Measurements from ENCODE around the gene ARHGAP26. TPM values are rescaled to one million over a fixed set of nuclear protein-coding genes. Genes with fewer than 3 reads are reported as not detected.

Gene ARHGAP26
- total RNA-seq, 1 donor from 2014 or later, result 20.1 TPM

GRCh38 chr5:142934051-142934762 is 164.0 kb downstream of the ARHGAP26 start:
- H3K27ac Mint-ChIP-seq (ENCODE audit: unreplicated experiment), result peak overlapping the region; percentile 77
- no peak for TF ChIP-seq CTCF (IDR thresholded peaks at IDR 0.05; ENCODE audit: partially characterized antibody, unreplicated experiment)
- H3K27me3 Mint-ChIP-seq (ENCODE audit: unreplicated experiment), result no peaks in the 10 kb centered on the region
- H3K4me1 Mint-ChIP-seq (ENCODE audit: low read depth, unreplicated experiment), result peaks cover 43% of the 10 kb centered on the region
- peaks cover 2% of the 10 kb centered on the region for H3K9me3 Mint-ChIP-seq (ENCODE audit: unreplicated experiment)
- DNase-seq, result no peak
- H3K36me3 Mint-ChIP-seq (ENCODE audit: unreplicated experiment), result no peaks in the 10 kb centered on the region
- peak overlapping the region; percentile 75 for H3K4me3 Mint-ChIP-seq (ENCODE audit: unreplicated experiment)

DNA sequence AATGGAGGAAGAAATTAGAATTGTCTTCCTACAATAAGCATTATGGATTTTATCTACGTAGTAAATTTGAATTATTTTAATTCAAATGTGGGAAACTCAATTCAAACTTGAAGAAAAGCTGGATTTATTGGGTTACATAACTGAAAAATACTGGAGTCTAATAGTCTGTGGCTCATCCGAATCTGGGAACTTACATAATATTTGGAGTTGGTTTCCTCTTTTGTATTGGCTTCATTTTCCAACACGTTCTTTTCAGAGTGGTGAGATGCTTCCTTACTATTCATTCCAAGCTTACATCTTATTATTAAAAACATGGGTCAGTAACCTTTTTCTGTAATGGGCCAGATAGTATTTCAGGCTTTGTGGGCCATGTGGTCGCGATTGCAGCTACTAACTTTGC is 164.8 kb downstream of the ARHGAP26 start:
- peaks cover 2% of the 10 kb centered on the region for H3K9me3 Mint-ChIP-seq (ENCODE audit: unreplicated experiment)
- no peaks in the 10 kb centered on the region for H3K27me3 Mint-ChIP-seq (ENCODE audit: unreplicated experiment)
- H3K27ac Mint-ChIP-seq (ENCODE audit: unreplicated experiment), result no peak overlapping the region
- H3K4me1 Mint-ChIP-seq (ENCODE audit: low read depth, unreplicated experiment), result peaks cover 43% of the 10 kb centered on the region
- TF ChIP-seq CTCF (IDR thresholded peaks at IDR 0.05; ENCODE audit: partially characterized antibody, unreplicated experiment), result no peak
- no peaks in the 10 kb centered on the region for H3K36me3 Mint-ChIP-seq (ENCODE audit: unreplicated experiment)
- no peak overlapping the region for H3K4me3 Mint-ChIP-seq (ENCODE audit: unreplicated experiment)
- DNase-seq, result no peak

- DNase-seq, result no peak
- no peak overlapping the region for H3K27ac Mint-ChIP-seq (ENCODE audit: unreplicated experiment)
- H3K9me3 Mint-ChIP-seq (ENCODE audit: unreplicated experiment), result peaks cover 2% of the 10 kb centered on the region
- no peaks in the 10 kb centered on the region for H3K36me3 Mint-ChIP-seq (ENCODE audit: unreplicated experiment)
- TF ChIP-seq CTCF (IDR thresholded peaks at IDR 0.05; ENCODE audit: partially characterized antibody, unreplicated experiment), result no peak
- H3K4me1 Mint-ChIP-seq (ENCODE audit: low read depth, unreplicated experiment), result peaks cover 35% of the 10 kb centered on the region
- no peaks in the 10 kb centered on the region for H3K27me3 Mint-ChIP-seq (ENCODE audit: unreplicated experiment)
- no peak overlapping the region for H3K4me3 Mint-ChIP-seq (ENCODE audit: unreplicated experiment)
Observed at GRCh38 chr5:142937374-142937773, 167.2 kb downstream of the ARHGAP26 start.

DNA sequence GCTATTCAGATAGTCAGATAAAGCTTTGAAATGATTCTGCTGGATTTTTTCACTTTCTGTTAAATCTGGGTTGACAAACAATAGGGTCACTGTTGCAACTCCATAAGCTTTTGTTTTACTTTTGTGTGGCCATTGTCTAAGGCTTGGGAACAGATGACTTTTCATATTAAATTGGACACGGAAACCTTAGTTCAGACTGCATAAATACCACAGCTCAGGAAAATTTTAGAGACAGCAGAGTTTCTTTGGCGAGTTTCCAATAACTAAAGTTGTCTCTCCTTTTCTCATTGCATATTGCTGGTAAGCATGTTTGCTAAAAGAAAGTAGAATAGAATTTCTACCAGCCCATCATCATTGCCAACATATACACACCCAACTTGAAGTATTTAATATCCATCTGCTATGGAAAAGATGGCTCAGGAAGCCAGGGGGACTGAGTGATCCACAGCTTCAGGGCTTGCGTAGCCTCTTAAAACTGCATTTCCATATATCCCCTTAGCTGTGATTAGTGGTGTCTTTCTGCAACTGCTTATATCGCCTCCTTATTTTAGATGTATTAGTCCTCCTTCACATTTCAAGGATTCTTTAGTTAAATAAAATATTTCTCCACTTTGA is 168.2 kb downstream of the ARHGAP26 start:
- DNase-seq, result no peak
- Mint-ChIP-seq H3K27me3 (ENCODE audit: unreplicated experiment) (no peaks in the 10 kb centered on the region), H3K9me3 (ENCODE audit: unreplicated experiment) (peaks cover 2% of the 10 kb centered on the region), H3K36me3 (ENCODE audit: unreplicated experiment) (no peaks in the 10 kb centered on the region), H3K27ac (ENCODE audit: unreplicated experiment) (no peak overlapping the region), H3K4me1 (ENCODE audit: low read depth, unreplicated experiment) (peaks cover 28% of the 10 kb centered on the region), H3K4me3 (ENCODE audit: unreplicated experiment) (no peak overlapping the region)
- TF ChIP-seq CTCF (IDR thresholded peaks at IDR 0.05; ENCODE audit: partially characterized antibody, unreplicated experiment), result no peak

DNA sequence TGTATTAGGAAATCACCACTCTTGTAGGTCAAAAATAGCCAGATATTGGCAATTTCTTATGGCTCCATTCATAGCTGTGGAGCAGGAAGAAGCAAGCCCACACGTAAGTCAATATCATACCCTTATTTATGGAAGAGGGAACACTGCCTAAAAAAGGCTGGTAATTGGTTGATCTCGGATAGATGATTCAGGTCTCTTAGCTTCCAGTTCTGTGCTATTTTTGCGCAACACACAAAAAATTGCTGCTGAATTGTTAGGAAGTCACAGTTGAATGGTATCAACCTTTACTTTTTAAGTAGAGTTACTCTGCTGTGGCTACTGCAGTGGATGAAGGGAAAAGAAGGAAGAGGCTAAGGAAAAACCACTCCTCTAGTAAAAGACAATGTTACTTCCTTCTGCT is 168.8 kb downstream of the ARHGAP26 start:
- no peak for TF ChIP-seq CTCF (IDR thresholded peaks at IDR 0.05; ENCODE audit: partially characterized antibody, unreplicated experiment)
- no peak for DNase-seq

More for the DNA sequence above, 168.8 kb downstream of the ARHGAP26 start:
- Mint-ChIP-seq H3K36me3 (ENCODE audit: unreplicated experiment) (no peaks in the 10 kb centered on the region), H3K4me3 (ENCODE audit: unreplicated experiment) (no peak overlapping the region), H3K27me3 (ENCODE audit: unreplicated experiment) (no peaks in the 10 kb centered on the region), H3K4me1 (ENCODE audit: low read depth, unreplicated experiment) (peaks cover 25% of the 10 kb centered on the region), H3K9me3 (ENCODE audit: unreplicated experiment) (peaks cover 2% of the 10 kb centered on the region), H3K27ac (ENCODE audit: unreplicated experiment) (no peak overlapping the region)

Data from glutamatergic neuron (in vitro differentiated cells).